Measurements from ENCODE around the gene EFNA1.
"Not testable (repeated sequence)": the region's sequence is repeated elsewhere in the genome, so short reads cannot be mapped to it uniquely, and the experiment has no call there.

- not testable (repeated sequence) for TF ChIP-seq ZNF645 (tag by site-specific recombination; IDR thresholded peaks at IDR 0.05); PBX3 (CRISPR knock-in tag; IDR thresholded peaks at IDR 0.05); ZNF596 (tag by site-specific recombination; IDR thresholded peaks at IDR 0.05); PATZ1 (tag by site-specific recombination; IDR thresholded peaks at IDR 0.05); ZNF335 (tag by site-specific recombination; conservative IDR thresholded peaks at IDR 0.05); ZNF18 (tag by site-specific recombination; IDR thresholded peaks at IDR 0.05); ZFHX2 (tag by site-specific recombination; conservative IDR thresholded peaks at IDR 0.05)
These were observed 28.4 kb downstream of the EFNA1 start for GRCh38 chr1:155155996-155156643.

All from HEK293 (cell line).